GM12878 (cell line): ENCODE results near the gene LAMB1.

ENCODE experiments used
- ATF7 ChIP-seq: fragments of 450-650 bp; IDR thresholded peaks from 2 replicates; pipeline ENCODE4 v1.6.1; 2016; ENCODE audit warnings: low read depth, mild to moderate bottlenecking
- POLR2AphosphoS5 ChIP-seq: IDR thresholded peaks from 2 replicates; pipeline ENCODE4 v1.6.1; 2011; ENCODE audit warnings: mild to moderate bottlenecking, low read length, inconsistent platforms

- TF ChIP-seq POLR2AphosphoS5 (no peak), ATF7 (no peak)
Measured at GRCh38 chr7:108007261-108007660, 4.3 kb upstream of the LAMB1 start.
